HL-60 (cell line): Measurements from ENCODE around the gene PSMA8.

Experiments used
- CTCF ChIP-seq: IDR thresholded peaks from one replicate; pipeline ENCODE4 v1.5.1; 2011; ENCODE audit warnings: low read length, control low read depth, inconsistent platforms; ENCODE audit not compliant: insufficient read depth
- GABPA ChIP-seq: IDR thresholded peaks from 2 replicates; pipeline ENCODE4 v1.6.1; 2012; ENCODE audit warnings: low read depth
- POLR2AphosphoS5 ChIP-seq: IDR thresholded peaks from 2 replicates; pipeline ENCODE4 v1.6.1; 2012; ENCODE audit warnings: low read depth
- REST ChIP-seq: IDR thresholded peaks from 2 replicates; pipeline ENCODE4 v1.6.1; 2012; ENCODE audit warnings: low read depth; ENCODE audit not compliant: insufficient replicate concordance
- SPI1 ChIP-seq: IDR thresholded peaks from 2 replicates; pipeline ENCODE4 v1.6.1; 2012; ENCODE audit warnings: low read depth, mild to moderate bottlenecking, borderline replicate concordance

- TF ChIP-seq POLR2AphosphoS5: no peak
- TF ChIP-seq CTCF: no peak
- TF ChIP-seq REST: no peak
- TF ChIP-seq GABPA: no peak
- TF ChIP-seq SPI1: no peak
Measured at GRCh38 chr18:26196605-26197004, 62.9 kb downstream of the PSMA8 start.
